ENCODE data around the gene ZSCAN31.

ZSCAN31 gene

GRCh38 chr6:28353356-28353755 lies 17.4 kb upstream of the ZSCAN31 start:
- no peak for DNase-seq (ENCODE audit: low read depth)

GRCh38 chr6:28351493-28351925 lies 15.6 kb upstream of the ZSCAN31 start:
- DNase-seq (ENCODE audit: low read depth): no peak

GRCh38 chr6:28351087-28351486 lies 15.1 kb upstream of the ZSCAN31 start:
- no peak for DNase-seq (ENCODE audit: low read depth)

- peak; percentile 67 for DNase-seq (ENCODE audit: low read depth)
These were observed 14.2 kb upstream of the ZSCAN31 start, which contains the start of gene ZKSCAN3 for GRCh38 chr6:28349892-28350737. Gene ZKSCAN3 (plus strand): TSS chr6:28349947. CDS start chr6:28359587, 9,640 bp downstream.

- DNase-seq (ENCODE audit: low read depth): no peak
These were observed 13.5 kb upstream of the ZSCAN31 start for GRCh38 chr6:28349344-28349891.

GRCh38 chr6:28347119-28347518 lies 11.2 kb upstream of the ZSCAN31 start:
- no peak for DNase-seq (ENCODE audit: low read depth)

GRCh38 chr6:28345201-28345600 lies 9.3 kb upstream of the ZSCAN31 start:
- no peak for DNase-seq (ENCODE audit: low read depth)

GRCh38 chr6:28343898-28344677 lies 8.1 kb upstream of the ZSCAN31 start:
- DNase-seq (ENCODE audit: low read depth): no peak

GRCh38 chr6:28340310-28341095 lies 4.6 kb upstream of the ZSCAN31 start:
- DNase-seq (ENCODE audit: low read depth): no peak

- DNase-seq (ENCODE audit: low read depth): no peak
These were observed 1.2 kb upstream of the ZSCAN31 start for GRCh38 chr6:28337121-28337520.

GRCh38 chr6:28336284-28337120 lies 554 bp upstream of the ZSCAN31 start:
- DNase-seq (ENCODE audit: low read depth): no peak

- no peak for DNase-seq (ENCODE audit: low read depth)
These were observed 846 bp downstream of the ZSCAN31 start for GRCh38 chr6:28335040-28335563.

GRCh38 chr6:28334286-28335039 lies 1.5 kb downstream of the ZSCAN31 start:
- DNase-seq (ENCODE audit: low read depth): no peak

- no peak for DNase-seq (ENCODE audit: low read depth)
These were observed 2.3 kb downstream of the ZSCAN31 start for GRCh38 chr6:28333599-28334018.

GRCh38 chr6:28333047-28333446 lies 2.9 kb downstream of the ZSCAN31 start:
- no peak for DNase-seq (ENCODE audit: low read depth)

GRCh38 chr6:28330041-28330440 lies 5.9 kb downstream of the ZSCAN31 start:
- no peak for DNase-seq (ENCODE audit: low read depth)

- DNase-seq (ENCODE audit: low read depth): no peak
These were observed 9.5 kb downstream of the ZSCAN31 start for GRCh38 chr6:28326371-28326948.

GRCh38 chr6:28323813-28324424 lies 12.0 kb downstream of the ZSCAN31 start:
- no peak for DNase-seq (ENCODE audit: low read depth)

GRCh38 chr6:28322661-28323060 lies 13.3 kb downstream of the ZSCAN31 start:
- no peak for DNase-seq (ENCODE audit: low read depth)

All from T follicular helper cell (primary cell).